Measurements from ENCODE around the gene PODXL2. TPM values are rescaled to one million over a fixed set of nuclear protein-coding genes. Genes with fewer than 3 reads are reported as not detected.

Gene PODXL2
- total RNA-seq, 1 donor from 2014 or later = 25.7 TPM

- Mint-ChIP-seq H3K4me1 (ENCODE audit: low read depth) (peaks cover 5% of the 10 kb centered on the region), H3K27me3 (peaks cover 3% of the 10 kb centered on the region), H3K36me3 (ENCODE audit: insufficient read depth) (peaks cover 2% of the 10 kb centered on the region), H3K27ac (no peak overlapping the region), H3K4me3 (ENCODE audit: low read depth) (no peak overlapping the region), H3K9me3 (ENCODE audit: low read depth) (no peaks in the 10 kb centered on the region)
- DNase-seq (ENCODE audit: low spot score, unreplicated experiment) = no peak
- TF ChIP-seq CTCF (IDR thresholded peaks at IDR 0.05; ENCODE audit: unreplicated experiment) = no peak
These were observed 26.7 kb downstream of the PODXL2 start for GRCh38 chr3:127655641-127656040.

- H3K4me3 Mint-ChIP-seq (ENCODE audit: low read depth) = no peak overlapping the region
- TF ChIP-seq CTCF (IDR thresholded peaks at IDR 0.05; ENCODE audit: unreplicated experiment) = no peak
- peaks cover 5% of the 10 kb centered on the region for H3K4me1 Mint-ChIP-seq (ENCODE audit: low read depth)
- H3K36me3 Mint-ChIP-seq (ENCODE audit: insufficient read depth) = peaks cover 2% of the 10 kb centered on the region
- peaks cover 3% of the 10 kb centered on the region for H3K27me3 Mint-ChIP-seq
- DNase-seq (ENCODE audit: low spot score, unreplicated experiment) = no peak
- no peaks in the 10 kb centered on the region for H3K9me3 Mint-ChIP-seq (ENCODE audit: low read depth)
- H3K27ac Mint-ChIP-seq = no peak overlapping the region
These were observed 27.9 kb downstream of the PODXL2 start for GRCh38 chr3:127656906-127657305.

- DNase-seq (ENCODE audit: low spot score, unreplicated experiment) = no peak
These were observed 29.2 kb downstream of the PODXL2 start for GRCh38 chr3:127658234-127658633.

GRCh38 chr3:127660621-127661251 lies 31.8 kb downstream of the PODXL2 start:
- H3K9me3 Mint-ChIP-seq (ENCODE audit: low read depth) = no peaks in the 10 kb centered on the region
- H3K4me3 Mint-ChIP-seq (ENCODE audit: low read depth) = no peak overlapping the region
- peaks cover 8% of the 10 kb centered on the region for H3K36me3 Mint-ChIP-seq (ENCODE audit: insufficient read depth)
- no peak for TF ChIP-seq CTCF (IDR thresholded peaks at IDR 0.05; ENCODE audit: unreplicated experiment)
- no peak for DNase-seq (ENCODE audit: low spot score, unreplicated experiment)
- no peaks in the 10 kb centered on the region for H3K4me1 Mint-ChIP-seq (ENCODE audit: low read depth)
- H3K27me3 Mint-ChIP-seq = no peaks in the 10 kb centered on the region
- H3K27ac Mint-ChIP-seq = no peak overlapping the region

More at GRCh38 chr3:127658234-127658633, 29.2 kb downstream of the PODXL2 start:
- no peak for TF ChIP-seq CTCF (IDR thresholded peaks at IDR 0.05; ENCODE audit: unreplicated experiment)
- H3K27ac Mint-ChIP-seq = no peak overlapping the region
- peaks cover 2% of the 10 kb centered on the region for H3K36me3 Mint-ChIP-seq (ENCODE audit: insufficient read depth)
- no peaks in the 10 kb centered on the region for H3K27me3 Mint-ChIP-seq
- peaks cover 5% of the 10 kb centered on the region for H3K4me1 Mint-ChIP-seq (ENCODE audit: low read depth)
- H3K9me3 Mint-ChIP-seq (ENCODE audit: low read depth) = no peaks in the 10 kb centered on the region
- no peak overlapping the region for H3K4me3 Mint-ChIP-seq (ENCODE audit: low read depth)

- DNase-seq (ENCODE audit: low spot score, unreplicated experiment) = no peak
These were observed 32.6 kb downstream of the PODXL2 start for GRCh38 chr3:127661600-127661999.

More at GRCh38 chr3:127661600-127661999, 32.6 kb downstream of the PODXL2 start:
- Mint-ChIP-seq H3K27ac (no peak overlapping the region), H3K27me3 (no peaks in the 10 kb centered on the region), H3K4me3 (ENCODE audit: low read depth) (no peak overlapping the region), H3K9me3 (ENCODE audit: low read depth) (no peaks in the 10 kb centered on the region), H3K36me3 (ENCODE audit: insufficient read depth) (peaks cover 8% of the 10 kb centered on the region), H3K4me1 (ENCODE audit: low read depth) (no peaks in the 10 kb centered on the region)
- no peak for TF ChIP-seq CTCF (IDR thresholded peaks at IDR 0.05; ENCODE audit: unreplicated experiment)

All from progenitor cell of endocrine pancreas (in vitro differentiated cells).